Ovary (tissue), 3 donors: ENCODE results near the gene HDGFL2.

Experiments used
- EP300 ChIP-seq: sonication (generic); formaldehyde crosslinking; IDR thresholded peaks from one replicate; pipeline ENCODE4 v1.6.1; 2017; ENCODE audit warnings: antibody characterized with exemption
- POLR2A ChIP-seq: fragments of 450-650 bp; IDR thresholded peaks from one replicate; pipeline ENCODE4 v1.6.1; 2017; ENCODE audit warnings: antibody characterized with exemption, mild to moderate bottlenecking, moderate library complexity
- TF ChIP-seq, protein P1 (sequence below), 3 donors: fragments of 450-650 bp in 2 of 3; fragments of 200-600 bp in 1 of 3; IDR thresholded peaks; one replicate each; pipeline versions ENCODE4 v1.5.1 to v1.8.0; 2016 to 2022; ENCODE audit warnings: antibody characterized with exemption in 3 of 3, mild to moderate bottlenecking in 1 of 3
- donor health status: DM: no; HTN: no; CAD: no.

DNA sequence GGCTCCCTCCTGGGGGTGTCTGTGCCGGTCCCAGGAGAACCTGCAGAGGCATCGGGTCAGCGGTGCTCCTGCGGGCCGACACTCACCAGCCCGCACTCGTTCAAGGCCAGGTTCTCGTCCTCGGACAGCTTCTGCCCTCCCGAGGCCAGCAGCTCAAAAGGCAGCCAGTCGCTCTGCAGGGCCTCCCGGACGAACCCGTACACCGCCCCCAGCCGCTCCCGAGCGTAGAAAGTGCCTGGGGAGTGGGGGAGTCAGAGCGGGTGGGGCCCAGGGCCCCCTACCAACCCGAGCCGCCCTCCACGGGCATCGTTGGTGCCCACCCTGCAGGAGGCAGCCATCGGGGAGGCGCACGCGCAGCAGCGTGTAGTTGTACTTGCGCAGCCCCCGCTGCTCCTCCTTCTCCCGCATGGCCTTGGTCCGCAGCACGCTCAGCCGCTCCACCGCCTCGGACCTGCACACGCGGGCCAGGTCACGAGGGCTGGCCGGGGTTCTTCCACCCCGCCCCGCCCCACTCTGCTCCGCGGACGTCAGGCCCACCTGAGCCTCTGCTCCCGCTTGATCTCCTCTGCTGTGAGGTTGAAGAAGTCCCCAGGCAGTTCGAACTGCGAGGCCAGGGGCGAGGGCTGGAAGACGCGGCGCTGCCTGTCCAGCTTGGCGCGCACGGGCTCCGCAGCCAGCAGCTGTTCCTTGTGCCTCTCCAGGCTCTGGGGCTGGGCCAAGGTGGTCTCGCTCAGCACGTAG lies 26.0 kb upstream of the HDGFL2 start:
- TF ChIP-seq, protein P1, sequence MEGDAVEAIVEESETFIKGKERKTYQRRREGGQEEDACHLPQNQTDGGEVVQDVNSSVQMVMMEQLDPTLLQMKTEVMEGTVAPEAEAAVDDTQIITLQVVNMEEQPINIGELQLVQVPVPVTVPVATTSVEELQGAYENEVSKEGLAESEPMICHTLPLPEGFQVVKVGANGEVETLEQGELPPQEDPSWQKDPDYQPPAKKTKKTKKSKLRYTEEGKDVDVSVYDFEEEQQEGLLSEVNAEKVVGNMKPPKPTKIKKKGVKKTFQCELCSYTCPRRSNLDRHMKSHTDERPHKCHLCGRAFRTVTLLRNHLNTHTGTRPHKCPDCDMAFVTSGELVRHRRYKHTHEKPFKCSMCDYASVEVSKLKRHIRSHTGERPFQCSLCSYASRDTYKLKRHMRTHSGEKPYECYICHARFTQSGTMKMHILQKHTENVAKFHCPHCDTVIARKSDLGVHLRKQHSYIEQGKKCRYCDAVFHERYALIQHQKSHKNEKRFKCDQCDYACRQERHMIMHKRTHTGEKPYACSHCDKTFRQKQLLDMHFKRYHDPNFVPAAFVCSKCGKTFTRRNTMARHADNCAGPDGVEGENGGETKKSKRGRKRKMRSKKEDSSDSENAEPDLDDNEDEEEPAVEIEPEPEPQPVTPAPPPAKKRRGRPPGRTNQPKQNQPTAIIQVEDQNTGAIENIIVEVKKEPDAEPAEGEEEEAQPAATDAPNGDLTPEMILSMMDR (IDR thresholded peaks at IDR 0.05) = no peak
- no peak for TF ChIP-seq EP300
- TF ChIP-seq POLR2A = no peak
